Activated gamma-delta T cell treated with anti-CD3 and anti-CD28 coated beads, Interleukin-2, amount 50 U/mL, for 16 hours (primary cell): ENCODE measurements around the gene PEAR1.

Experiments used
- DNase-seq: peaks from one replicate; pipeline ENCODE4 v3.0.0-alpha.2; 2020; ENCODE audit warnings: low read depth

Gene PEAR1

GRCh38 chr1:156893048-156893953 lies at the start of gene PEAR1:
PEAR1 (plus strand) TSS chr1:156893718; CDS start chr1:156903927, 10,209 bp downstream.
- no peak for DNase-seq

GRCh38 chr1:156844102-156844501 lies 49.4 kb upstream of the PEAR1 start:
- DNase-seq: no peak

- DNase-seq: no peak
These were observed 48.9 kb upstream of the PEAR1 start for GRCh38 chr1:156844638-156845037.

- no peak for DNase-seq
These were observed 48.2 kb upstream of the PEAR1 start for GRCh38 chr1:156845055-156845952.

- no peak for DNase-seq
These were observed 47.5 kb upstream of the PEAR1 start for GRCh38 chr1:156845953-156846545.

- DNase-seq: no peak
These were observed 46.9 kb upstream of the PEAR1 start for GRCh38 chr1:156846643-156847042.

DNA sequence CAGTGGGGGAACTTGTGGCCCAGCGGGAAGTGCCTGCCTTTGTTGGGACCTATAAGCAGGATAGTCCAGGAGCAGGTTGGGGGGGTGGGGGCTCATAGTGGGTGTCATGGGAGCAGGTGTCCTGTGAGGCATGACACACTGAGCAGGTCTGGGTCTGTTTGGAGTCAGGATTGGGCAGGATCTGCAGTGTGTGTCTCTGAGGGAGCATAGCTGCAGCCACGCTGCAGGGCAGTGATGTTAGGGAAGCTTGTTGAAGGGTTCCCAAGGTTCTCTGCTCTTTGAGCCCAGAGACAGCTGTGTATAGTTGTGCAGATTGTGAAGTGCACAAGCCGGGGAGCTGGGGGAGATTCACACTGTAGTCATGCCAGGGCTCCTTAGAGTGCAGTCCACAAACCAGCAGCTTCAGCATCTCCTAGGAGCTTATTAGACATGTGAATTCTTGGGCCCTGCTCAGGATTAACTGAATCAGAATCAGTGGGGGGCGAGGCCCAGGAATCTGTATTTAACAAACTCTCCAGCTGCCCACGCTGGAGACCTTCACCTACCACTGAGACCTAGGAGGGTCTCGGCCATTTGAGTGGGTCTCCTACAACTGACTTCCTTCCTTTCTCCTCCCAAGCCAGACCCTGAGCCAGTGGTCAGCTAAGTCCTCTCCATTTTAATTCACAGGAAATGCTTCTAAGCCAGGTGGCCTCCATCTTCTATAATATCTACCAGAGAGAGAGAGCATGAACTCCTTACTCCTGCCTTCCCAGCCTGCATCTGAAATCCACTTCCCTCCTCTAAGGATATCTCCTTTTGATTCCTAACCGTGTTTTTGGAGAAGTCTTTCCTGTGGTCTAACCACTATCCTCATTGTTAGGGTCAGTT lies 45.7 kb upstream of the PEAR1 start:
- no peak for DNase-seq

DNA sequence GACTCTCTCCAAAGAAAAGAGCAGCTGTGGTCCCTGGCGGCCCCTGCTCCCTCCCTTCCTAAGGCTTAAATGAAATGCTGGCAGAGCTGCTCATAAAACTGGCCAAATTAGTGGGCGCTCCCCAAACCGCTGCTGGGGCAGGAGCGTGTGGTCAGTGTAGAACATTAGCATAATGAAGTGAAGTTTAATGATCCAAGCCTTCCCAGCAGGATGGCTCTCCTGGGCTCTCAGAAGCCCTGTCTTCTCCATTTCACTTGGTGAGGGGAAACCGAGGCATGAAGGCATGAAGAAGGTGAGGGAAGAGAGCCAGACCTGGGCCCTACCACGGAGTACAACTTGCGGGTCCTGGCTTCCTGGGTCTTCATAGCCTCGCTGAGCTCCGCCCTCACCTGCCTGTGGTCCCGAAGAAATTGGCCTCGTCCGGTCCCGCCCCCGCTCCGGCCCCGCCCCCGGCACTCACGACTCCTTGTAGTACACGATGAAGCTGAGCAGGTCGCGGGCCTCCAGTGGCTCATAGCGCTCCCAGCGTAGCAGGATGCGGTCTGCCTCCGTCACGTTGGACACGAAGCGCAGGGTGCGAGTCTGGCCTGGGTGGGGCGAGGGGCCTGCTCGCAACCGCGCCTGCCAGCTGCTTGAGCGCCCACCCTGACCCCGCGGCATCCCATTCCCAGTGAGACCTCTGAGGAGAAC lies 44.9 kb upstream of the PEAR1 start:
- peak; percentile 52 for DNase-seq

DNA sequence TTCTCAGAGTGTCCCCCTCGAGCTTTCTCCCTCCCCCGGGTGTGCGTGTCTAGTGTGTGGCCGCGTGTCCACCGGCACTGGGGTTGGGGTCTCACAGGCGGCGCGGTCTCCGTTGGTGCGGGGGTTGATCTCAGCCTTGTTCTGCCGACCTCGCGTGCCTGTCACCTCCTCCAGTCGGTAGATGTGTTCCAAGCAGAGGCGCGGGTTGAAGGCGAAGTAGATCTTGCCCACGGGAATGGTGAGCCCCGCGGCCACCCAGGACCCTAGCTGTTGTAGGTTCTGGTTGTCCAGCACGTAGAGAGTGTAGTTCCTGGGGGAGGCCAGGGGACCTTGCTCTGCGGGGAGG lies 44.4 kb upstream of the PEAR1 start:
- no peak for DNase-seq

GRCh38 chr1:156851779-156852417 lies 41.6 kb upstream of the PEAR1 start:
- no peak for DNase-seq

DNA sequence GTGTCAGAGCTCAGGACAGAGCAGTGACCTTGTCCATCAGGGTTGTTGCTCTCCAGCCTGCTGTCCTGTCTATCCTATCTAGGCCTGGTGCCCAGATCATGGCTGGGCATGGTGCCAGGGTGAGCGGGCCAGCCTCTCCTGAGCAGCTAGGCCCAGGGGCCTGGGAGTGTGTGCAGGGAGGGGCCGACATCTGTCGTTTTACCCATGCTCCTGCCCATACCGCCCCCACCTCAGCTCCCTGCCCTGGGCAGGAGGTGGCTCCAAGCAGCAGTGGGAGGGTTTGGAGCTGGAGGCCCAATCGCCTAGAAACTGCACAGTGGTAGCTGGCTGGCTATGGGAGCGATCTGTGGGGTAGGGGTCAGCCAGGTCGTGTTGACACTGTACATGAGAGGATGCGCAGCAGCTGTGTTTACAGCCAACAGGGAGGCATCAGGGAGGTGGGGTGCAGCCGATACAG lies 41.1 kb upstream of the PEAR1 start:
- DNase-seq: no peak

GRCh38 chr1:156853761-156854160 lies 39.8 kb upstream of the PEAR1 start:
- no peak for DNase-seq

DNA sequence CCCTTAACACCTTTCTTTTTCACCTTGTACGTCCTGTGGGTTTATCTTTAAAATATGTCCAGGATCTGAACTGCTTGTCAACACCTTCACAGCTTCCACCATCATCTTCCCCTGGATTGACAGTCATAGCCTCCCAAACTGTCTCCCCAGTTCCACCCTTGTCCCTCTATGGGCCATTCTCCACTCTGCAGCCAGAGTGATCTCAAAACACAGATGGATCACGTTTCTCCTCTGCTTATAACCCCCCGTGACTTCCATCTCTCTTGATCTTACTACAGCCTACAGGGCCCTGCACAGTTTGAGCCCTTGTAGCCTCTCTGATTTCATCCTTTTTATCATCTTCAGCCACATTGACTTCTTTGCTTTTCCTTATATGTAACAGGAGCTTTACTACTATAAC lies 38.9 kb upstream of the PEAR1 start:
- no peak for DNase-seq

GRCh38 chr1:156856282-156856785 lies 37.2 kb upstream of the PEAR1 start:
- DNase-seq: no peak

- DNase-seq: no peak
These were observed 36.0 kb upstream of the PEAR1 start for GRCh38 chr1:156857532-156857931.

GRCh38 chr1:156858555-156858956 lies 35.0 kb upstream of the PEAR1 start:
- no peak for DNase-seq

GRCh38 chr1:156858959-156859522 lies 34.5 kb upstream of the PEAR1 start, which contains the start of gene INSRR:
INSRR (minus strand) TSS chr1:156859117; CDS start chr1:156858621, 496 bp downstream.
- no peak for DNase-seq

GRCh38 chr1:156859523-156860112 lies 33.9 kb upstream of the PEAR1 start:
- DNase-seq: no peak

- DNase-seq: peak; percentile 38
These were observed 33.3 kb upstream of the PEAR1 start for GRCh38 chr1:156860113-156860627.
